Hepatocyte (in vitro differentiated cells): ENCODE results near the gene C3orf85. TPM values are rescaled to one million over a fixed set of nuclear protein-coding genes. Genes with fewer than 3 reads are reported as not detected.
A peak's percentile ranks its signal among the peaks of the same experiment; 100 is the strongest.

Source experiments
- DNase-seq: peaks from one replicate; pipeline ENCODE4 v3.0.0-alpha.2; 2016; ENCODE audit warnings: low spot score
- H2AFZ ChIP-seq: fragments of 200-600 bp; sonication (generic); 2 replicates; pipeline ENCODE4 v1.6.0; 2016; ENCODE audit warnings: antibody characterized with exemption, mild to moderate bottlenecking
- H3K27ac ChIP-seq: fragments of 200-600 bp; sonication (generic); 2 replicates; pipeline ENCODE4 v1.5.1; 2016; ENCODE audit warnings: mild to moderate bottlenecking
- H3K27me3 ChIP-seq: fragments of 200-600 bp; sonication (generic); 2 replicates; pipeline ENCODE4 v1.6.1; 2016
- H3K36me3 ChIP-seq: fragments of 200-600 bp; sonication (generic); replicated peaks from 2 replicates; pipeline ENCODE4 v1.5.1; 2016; ENCODE audit warnings: low read depth; ENCODE audit not compliant: insufficient read depth
- H3K4me1 ChIP-seq: fragments of 200-600 bp; sonication (generic); 2 replicates; pipeline ENCODE4 v1.5.1; 2016; ENCODE audit warnings: mild to moderate bottlenecking, moderate library complexity; ENCODE audit not compliant: insufficient read depth
- H3K4me2 ChIP-seq: fragments of 200-600 bp; sonication (generic); 2 replicates; pipeline ENCODE4 v1.6.0; 2016
- H3K4me3 ChIP-seq: fragments of 200-600 bp; sonication (generic); 2 replicates; pipeline ENCODE4 v1.5.1; 2016; ENCODE audit warnings: mild to moderate bottlenecking
- H3K79me2 ChIP-seq: fragments of 200-600 bp; sonication (generic); 2 replicates; pipeline ENCODE4 v1.6.0; 2017; ENCODE audit warnings: mild to moderate bottlenecking
- H3K9me2 ChIP-seq: fragments of 200-600 bp; sonication (generic); replicated peaks from 2 replicates; pipeline ENCODE4 v1.6.0; 2017; ENCODE audit warnings: mild to moderate bottlenecking; ENCODE audit not compliant: insufficient read depth
- H3K9me3 ChIP-seq: fragments of 200-600 bp; sonication (generic); 2 replicates; pipeline ENCODE4 v1.5.1; 2016; ENCODE audit warnings: low read depth, mild to moderate bottlenecking
- H4K20me1 ChIP-seq: fragments of 200-600 bp; sonication (generic); 2 replicates; pipeline ENCODE4 v1.6.0; 2016; ENCODE audit warnings: mild to moderate bottlenecking; ENCODE audit not compliant: insufficient read depth, poor library complexity, severe bottlenecking
- CTCF ChIP-seq: fragments of 200-600 bp; sonication (generic); IDR thresholded peaks from 2 replicates; pipeline ENCODE4 v1.5.1; 2016; ENCODE audit warnings: antibody characterized with exemption, mild to moderate bottlenecking; ENCODE audit not compliant: poor library complexity
- EZH2 ChIP-seq: fragments of 200-600 bp; sonication (generic); IDR thresholded peaks from 2 replicates; pipeline ENCODE4 v1.6.1; 2016; ENCODE audit warnings: antibody characterized with exemption, mild to moderate bottlenecking, borderline replicate concordance
- EZH2phosphoT487 ChIP-seq: fragments of 200-600 bp; sonication (generic); IDR thresholded peaks from one replicate; pipeline ENCODE4 v1.6.1; 2018; ENCODE audit warnings: antibody characterized with exemption, mild to moderate bottlenecking, low read depth, moderate library complexity; ENCODE audit not compliant: unreplicated experiment, severe bottlenecking
- WGBS: methylation state at CpG from one replicate; pipeline ENCODE4 v1.1.6; 2016; ENCODE audit warnings: low lambda C conversion rate; ENCODE audit errors: missing lambda C conversion rate; 5-methylcytosine and 5-hydroxymethylcytosine counted together
- polyA plus RNA-seq: library from polyadenylated mRNA; unstranded; fragments of >200 nt; fragmentation: Nextera tagmentation; extraction: Ambion mirVana; gene quantifications from 2 replicates; pipeline ENCODE4 v1.2.1, GENCODE V29; 2016
- total RNA-seq: library from RNA; depleted of rRNA; stranded (reverse); fragments of >200 nt; gene quantifications from 2 replicates; pipeline ENCODE4 v1.2.3, GENCODE V29; 2014

The C3orf85 gene
- total and polyA plus RNA-seq, 2 experiments from 2014 or later: 33.4 to 52.2 TPM

DNA sequence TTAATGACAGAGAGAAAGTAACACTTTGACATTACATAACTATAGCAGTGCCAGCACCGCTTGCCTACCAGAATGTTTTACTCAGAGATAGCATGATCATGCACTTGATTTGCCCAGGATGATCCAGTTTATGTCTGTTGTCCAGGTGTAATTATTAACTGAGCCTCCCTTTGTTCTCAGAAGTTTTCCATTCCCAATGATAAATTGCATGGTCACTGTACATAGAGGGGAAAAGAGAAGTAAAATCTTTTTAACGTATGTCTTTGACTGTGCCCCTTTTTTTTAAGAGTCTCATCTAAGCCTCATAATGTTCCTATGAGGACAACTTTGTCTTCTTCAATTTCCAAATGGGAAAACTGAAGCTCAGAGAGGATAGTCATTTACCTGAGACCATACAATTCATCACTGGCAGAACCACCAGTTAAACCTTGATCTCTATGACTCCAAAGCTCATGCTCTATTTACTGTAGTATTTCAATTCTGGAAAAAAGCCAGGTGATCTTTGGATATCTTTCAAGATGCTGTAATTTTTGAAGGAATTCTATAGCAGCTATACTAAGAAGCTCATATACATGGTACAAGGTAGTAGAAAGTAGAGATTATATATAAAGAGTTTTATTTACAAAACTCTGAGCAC lies 25.1 kb downstream of the C3orf85 start:
- H3K4me2 ChIP-seq: peak overlapping the region; percentile 53
- no peaks in the 10 kb centered on the region for H3K36me3 ChIP-seq
- no peaks in the 10 kb centered on the region for H3K9me3 ChIP-seq
- no peaks in the 10 kb centered on the region for H3K27me3 ChIP-seq
- no peaks in the 10 kb centered on the region for H3K79me2 ChIP-seq
- peak; percentile 34 for DNase-seq
- no peak overlapping the region for H3K4me3 ChIP-seq
- H4K20me1 ChIP-seq: no peaks in the 10 kb centered on the region
- TF ChIP-seq CTCF (no peak), EZH2 (no peak), EZH2phosphoT487 (no peak)
- H2AFZ ChIP-seq: no peak overlapping the region
- WGBS: 65% methylated on average over 2 of the region's 2 CpGs
- peak overlapping the region; percentile 74 for H3K27ac ChIP-seq
- peaks cover 5% of the 10 kb centered on the region for H3K4me1 ChIP-seq
- no peaks in the 10 kb centered on the region for H3K9me2 ChIP-seq

- H2AFZ ChIP-seq: no peak overlapping the region
- DNase-seq: no peak
- no peaks in the 10 kb centered on the region for H3K27me3 ChIP-seq
- H3K4me2 ChIP-seq: no peak overlapping the region
- no peak overlapping the region for H3K27ac ChIP-seq
- WGBS: 86% methylated on average over 4 of the region's 4 CpGs
- H3K36me3 ChIP-seq: no peaks in the 10 kb centered on the region
- H3K4me1 ChIP-seq: peaks cover 5% of the 10 kb centered on the region
- H3K79me2 ChIP-seq: no peaks in the 10 kb centered on the region
- H3K9me2 ChIP-seq: no peaks in the 10 kb centered on the region
- no peak overlapping the region for H3K4me3 ChIP-seq
- no peak for TF ChIP-seq EZH2phosphoT487
- TF ChIP-seq CTCF: no peak
- TF ChIP-seq EZH2: no peak
- no peaks in the 10 kb centered on the region for H3K9me3 ChIP-seq
- no peaks in the 10 kb centered on the region for H4K20me1 ChIP-seq
Measured at GRCh38 chr3:109165905-109166304, 29.4 kb downstream of the C3orf85 start.

GRCh38 chr3:109171479-109171878 lies 35.0 kb downstream of the C3orf85 start:
- H3K79me2 ChIP-seq: no peaks in the 10 kb centered on the region
- 88% methylated on average over 3 of the region's 3 CpGs for WGBS
- TF ChIP-seq EZH2: no peak
- TF ChIP-seq CTCF: no peak
- TF ChIP-seq EZH2phosphoT487: no peak
- no peak overlapping the region for H2AFZ ChIP-seq
- no peak overlapping the region for H3K4me2 ChIP-seq
- H3K4me1 ChIP-seq: no peaks in the 10 kb centered on the region
- no peak for DNase-seq
- H3K9me2 ChIP-seq: no peaks in the 10 kb centered on the region
- no peaks in the 10 kb centered on the region for H3K9me3 ChIP-seq
- H4K20me1 ChIP-seq: no peaks in the 10 kb centered on the region
- no peak overlapping the region for H3K27ac ChIP-seq
- H3K4me3 ChIP-seq: no peak overlapping the region
- H3K36me3 ChIP-seq: no peaks in the 10 kb centered on the region
- no peaks in the 10 kb centered on the region for H3K27me3 ChIP-seq
